ENCODE measurements around the gene PSMB10.
"Not testable (repeated sequence)": the region's sequence is repeated elsewhere in the genome, so short reads cannot be mapped to it uniquely, and the experiment has no call there.

The PSMB10 gene

GRCh38 chr16:67942200-67942509, 5.5 kb upstream of the PSMB10 start:
- no peak for DNase-seq (ENCODE audit: low read depth in 2 of 2)

- no peak for DNase-seq (ENCODE audit: low read depth in 2 of 2)
Observed at GRCh38 chr16:67941469-67942199, 5.0 kb upstream of the PSMB10 start.

- DNase-seq (ENCODE audit: low read depth in 2 of 2) = no peak
Observed at GRCh38 chr16:67940446-67941089, 3.9 kb upstream of the PSMB10 start.

GRCh38 chr16:67939507-67940445, 3.1 kb upstream of the PSMB10 start:
- DNase-seq (ENCODE audit: low read depth in 2 of 2) = no peak

GRCh38 chr16:67937713-67938112, 1.1 kb upstream of the PSMB10 start:
- not testable (repeated sequence) for DNase-seq (ENCODE audit: low read depth in 2 of 2)

GRCh38 chr16:67936880-67937605, 393 bp upstream of the PSMB10 start:
- no peak for DNase-seq (ENCODE audit: low read depth in 2 of 2)

GRCh38 chr16:67935402-67936123, 1.1 kb downstream of the PSMB10 start:
- DNase-seq (ENCODE audit: low read depth in 2 of 2) = peak; percentile 72

GRCh38 chr16:67935101-67935401, 1.6 kb downstream of the PSMB10 start:
- DNase-seq (ENCODE audit: low read depth in 2 of 2) = no peak

GRCh38 chr16:67934306-67935100, 2.1 kb downstream of the PSMB10 start:
- DNase-seq (ENCODE audit: low read depth in 2 of 2) = no peak

- DNase-seq (ENCODE audit: low read depth in 2 of 2) = no peak
Observed at GRCh38 chr16:67933805-67934204, 2.8 kb downstream of the PSMB10 start.

GRCh38 chr16:67932462-67932840, 4.2 kb downstream of the PSMB10 start:
- DNase-seq (ENCODE audit: low read depth in 2 of 2) = no peak

- no peak for DNase-seq (ENCODE audit: low read depth in 2 of 2)
Observed at GRCh38 chr16:67931712-67932461, 4.8 kb downstream of the PSMB10 start, which contains the start of gene CTRL. Gene CTRL (minus strand): TSS chr16:67931862. CDS start chr16:67931852, 10 bp downstream.

GRCh38 chr16:67930678-67931211, 5.9 kb downstream of the PSMB10 start:
- DNase-seq (ENCODE audit: low read depth in 2 of 2) = no peak

- no peak for DNase-seq (ENCODE audit: low read depth in 2 of 2)
Observed at GRCh38 chr16:67930191-67930590, 6.5 kb downstream of the PSMB10 start.

GRCh38 chr16:67928561-67929364, 7.9 kb downstream of the PSMB10 start:
- DNase-seq (ENCODE audit: low read depth in 2 of 2) = no peak

GRCh38 chr16:67928147-67928546, 8.5 kb downstream of the PSMB10 start:
- no peak for DNase-seq (ENCODE audit: low read depth in 2 of 2)

- no peak for DNase-seq (ENCODE audit: low read depth in 2 of 2)
Observed at GRCh38 chr16:67927131-67927941, 9.3 kb downstream of the PSMB10 start.

Data from fibroblast of skin of left quadriceps (primary cell).